Activated CD4-positive, alpha-beta T cell treated with anti-CD3 and anti-CD28 coated beads, Interleukin-2, amount 10 ng/mL, durations not matched to agents 7 days and 5 days (primary cell): ENCODE measurements around the gene ZNF407. TPM values are rescaled to one million over a fixed set of nuclear protein-coding genes. Genes with fewer than 3 reads are reported as not detected.

Experiments used
- CTCF ChIA-PET: fragments of 350-600 bp; sonication (Branson Sonifier 250); formaldehyde crosslinking; loops from one replicate; lab custom pipeline; 2021; ENCODE audit warnings: antibody characterized with exemption; lab: Charles Lee
- POLR2A ChIA-PET: fragments of 350-600 bp; sonication (Branson Sonifier 250); formaldehyde crosslinking; loops from one replicate; lab custom pipeline; 2021; ENCODE audit warnings: antibody characterized with exemption; lab: Charles Lee
- DNase-seq: peaks from one replicate; pipeline ENCODE4 v3.0.0-alpha.2; 2020
- H3K27ac Mint-ChIP-seq: one replicate; pipeline ENCODE4 v1.8.0; 2021; ENCODE audit warnings: mild to moderate bottlenecking, moderate library complexity, mixed read lengths
- H3K27me3 Mint-ChIP-seq: one replicate; pipeline ENCODE4 v1.8.0; 2021; ENCODE audit warnings: mixed read lengths
- H3K36me3 Mint-ChIP-seq: one replicate; pipeline ENCODE4 v1.8.0; 2021; ENCODE audit warnings: low read depth, mixed read lengths
- H3K4me1 Mint-ChIP-seq: one replicate; pipeline ENCODE4 v1.8.0; 2021; ENCODE audit warnings: mixed read lengths
- H3K4me3 Mint-ChIP-seq: one replicate; pipeline ENCODE4 v1.8.0; 2021; ENCODE audit warnings: mild to moderate bottlenecking, moderate library complexity, mixed read lengths
- H3K9me3 Mint-ChIP-seq: one replicate; pipeline ENCODE4 v1.8.0; 2021; ENCODE audit warnings: mixed read lengths
- total RNA-seq, 2 experiments: library from RNA; stranded (reverse); gene quantifications; one replicate each; pipeline ENCODE4 v1.2.3, GENCODE V29; 2021

Gene ZNF407
- total RNA-seq, 2 experiments from 2014 or later = 19.3 TPM

GRCh38 chr18:74916773-74917393, 319.2 kb downstream of the ZNF407 start:
- peaks cover 10% of the 10 kb centered on the region for H3K36me3 Mint-ChIP-seq
- CTCF ChIA-PET = no interaction called here
- no peak overlapping the region for H3K27ac Mint-ChIP-seq
- H3K4me3 Mint-ChIP-seq = no peak overlapping the region
- H3K27me3 Mint-ChIP-seq = no peaks in the 10 kb centered on the region
- POLR2A ChIA-PET = no interaction called here
- peaks cover 1% of the 10 kb centered on the region for H3K4me1 Mint-ChIP-seq
- H3K9me3 Mint-ChIP-seq = no peaks in the 10 kb centered on the region
- peak; percentile 22 for DNase-seq

- CTCF ChIA-PET = no interaction called here
- H3K27ac Mint-ChIP-seq = no peak overlapping the region
These were observed 320.7 kb downstream of the ZNF407 start for GRCh38 chr18:74918276-74918790.

DNA sequence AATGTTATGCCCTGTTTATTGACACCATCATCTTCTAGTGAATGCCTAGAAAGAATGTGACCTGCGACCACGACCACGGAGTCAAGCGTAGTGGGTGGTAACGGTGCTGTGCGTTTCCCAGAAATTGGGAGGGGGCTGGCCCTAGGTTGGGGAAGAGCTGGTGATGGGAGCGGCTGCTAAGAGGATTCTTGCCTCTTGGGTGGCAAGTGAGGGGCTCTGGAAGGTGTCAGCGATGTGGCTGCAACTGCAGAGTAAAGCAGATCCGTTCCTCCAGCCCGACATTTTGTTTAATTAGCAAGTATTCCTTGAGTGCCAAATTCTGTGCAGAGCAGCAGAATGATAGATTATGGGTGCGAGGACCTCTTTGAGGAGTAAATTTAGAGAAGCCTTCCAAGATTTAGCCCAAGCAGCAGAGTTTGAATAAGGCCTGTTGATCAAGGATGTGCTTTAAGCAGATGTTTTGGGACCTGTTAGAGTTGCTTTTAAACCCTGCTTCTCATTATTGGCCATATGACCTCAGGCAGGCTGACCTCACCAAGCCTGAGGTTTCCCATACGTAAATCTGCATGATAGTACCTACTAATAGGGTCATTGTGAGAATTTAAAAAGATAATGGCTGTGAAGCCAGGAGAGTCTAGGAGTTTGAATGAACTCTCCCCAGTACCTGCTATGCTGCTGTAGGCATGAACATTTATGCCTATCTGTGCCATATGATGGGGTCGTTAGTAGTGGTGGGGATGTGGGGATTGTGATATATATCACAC, 323.6 kb downstream of the ZNF407 start:
- Mint-ChIP-seq H3K27ac (no peak overlapping the region), H3K27me3 (no peaks in the 10 kb centered on the region), H3K4me3 (no peak overlapping the region), H3K36me3 (peaks cover 10% of the 10 kb centered on the region), H3K9me3 (no peaks in the 10 kb centered on the region), H3K4me1 (peaks cover 1% of the 10 kb centered on the region)
- CTCF ChIA-PET = no interaction called here
- POLR2A ChIA-PET = no interaction called here
- no peak for DNase-seq

More at GRCh38 chr18:74918276-74918790, 320.7 kb downstream of the ZNF407 start:
- no peaks in the 10 kb centered on the region for H3K27me3 Mint-ChIP-seq
- no peak for DNase-seq
- H3K9me3 Mint-ChIP-seq = no peaks in the 10 kb centered on the region
- H3K36me3 Mint-ChIP-seq = peaks cover 10% of the 10 kb centered on the region
- POLR2A ChIA-PET = no interaction called here
- H3K4me1 Mint-ChIP-seq = peaks cover 1% of the 10 kb centered on the region
- no peak overlapping the region for H3K4me3 Mint-ChIP-seq

- CTCF ChIA-PET = interaction anchor here (1.3 kb wide), 1 partner anchor 25 kb away, joined by 3 read pairs; no protein-coding TSS in a partner anchor
- no peak overlapping the region for H3K4me3 Mint-ChIP-seq
- POLR2A ChIA-PET = no interaction called here
- H3K9me3 Mint-ChIP-seq = no peaks in the 10 kb centered on the region
- no peaks in the 10 kb centered on the region for H3K4me1 Mint-ChIP-seq
- H3K27ac Mint-ChIP-seq = no peak overlapping the region
- peaks cover 8% of the 10 kb centered on the region for H3K36me3 Mint-ChIP-seq
- no peaks in the 10 kb centered on the region for H3K27me3 Mint-ChIP-seq
- no peak for DNase-seq
These were observed 328.4 kb downstream of the ZNF407 start for GRCh38 chr18:74926051-74926450.

- H3K9me3 Mint-ChIP-seq = no peaks in the 10 kb centered on the region
- ChIA-PET CTCF (interaction anchor here (1.0 to 1.2 kb wide), 2 partner anchors 11 to 13 kb away, joined by 3 to 4 read pairs; no protein-coding TSS in a partner anchor), POLR2A (no interaction called here)
- no peak overlapping the region for H3K27ac Mint-ChIP-seq
- no peaks in the 10 kb centered on the region for H3K27me3 Mint-ChIP-seq
- H3K4me3 Mint-ChIP-seq = no peak overlapping the region
- H3K4me1 Mint-ChIP-seq = no peaks in the 10 kb centered on the region
- DNase-seq = no peak
- H3K36me3 Mint-ChIP-seq = peaks cover 2% of the 10 kb centered on the region
These were observed 330.7 kb downstream of the ZNF407 start for GRCh38 chr18:74928194-74928968.

GRCh38 chr18:74929110-74929509, 331.4 kb downstream of the ZNF407 start:
- no peak for DNase-seq
- H3K4me1 Mint-ChIP-seq = no peaks in the 10 kb centered on the region
- no peaks in the 10 kb centered on the region for H3K27me3 Mint-ChIP-seq
- no peak overlapping the region for H3K4me3 Mint-ChIP-seq
- no peaks in the 10 kb centered on the region for H3K9me3 Mint-ChIP-seq
- peaks cover 2% of the 10 kb centered on the region for H3K36me3 Mint-ChIP-seq
- POLR2A ChIA-PET = no interaction called here
- CTCF ChIA-PET = interaction anchor here (0.6 to 1.2 kb wide), 3 partner anchors 11 to 27 kb away, joined by 3 to 4 read pairs (median 4); no protein-coding TSS in a partner anchor
- H3K27ac Mint-ChIP-seq = no peak overlapping the region

- H3K4me3 Mint-ChIP-seq = no peak overlapping the region
- no peak for DNase-seq
- H3K36me3 Mint-ChIP-seq = peaks cover 2% of the 10 kb centered on the region
- ChIA-PET POLR2A (no interaction called here), CTCF (no interaction called here)
- H3K27me3 Mint-ChIP-seq = no peaks in the 10 kb centered on the region
- no peaks in the 10 kb centered on the region for H3K9me3 Mint-ChIP-seq
- H3K27ac Mint-ChIP-seq = no peak overlapping the region
- no peaks in the 10 kb centered on the region for H3K4me1 Mint-ChIP-seq
These were observed 332.9 kb downstream of the ZNF407 start for GRCh38 chr18:74930616-74931015.

DNA sequence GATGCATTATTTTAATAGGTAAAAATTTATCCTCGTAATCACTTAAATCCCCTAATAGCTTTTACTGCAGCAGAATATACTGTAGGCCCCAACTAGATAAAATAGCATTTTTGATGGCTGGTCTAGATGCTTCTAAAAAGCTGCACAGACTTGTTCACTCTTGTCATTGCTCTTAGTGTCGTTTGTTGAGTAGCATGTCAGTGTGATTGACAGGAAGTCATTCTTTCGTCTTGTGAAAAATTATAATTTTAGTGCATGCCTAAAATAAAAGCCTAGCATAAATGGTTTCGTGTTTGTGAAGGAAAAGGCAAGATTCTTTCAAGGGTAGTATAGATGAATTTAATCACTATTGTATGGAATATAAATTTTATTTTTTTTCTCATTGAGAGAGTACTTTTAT, 336.3 kb downstream of the ZNF407 start:
- ChIA-PET POLR2A (no interaction called here), CTCF (no interaction called here)
- Mint-ChIP-seq H3K4me1 (no peaks in the 10 kb centered on the region), H3K36me3 (peaks cover 2% of the 10 kb centered on the region), H3K9me3 (no peaks in the 10 kb centered on the region), H3K27me3 (no peaks in the 10 kb centered on the region), H3K4me3 (no peak overlapping the region), H3K27ac (no peak overlapping the region)
- no peak for DNase-seq

DNA sequence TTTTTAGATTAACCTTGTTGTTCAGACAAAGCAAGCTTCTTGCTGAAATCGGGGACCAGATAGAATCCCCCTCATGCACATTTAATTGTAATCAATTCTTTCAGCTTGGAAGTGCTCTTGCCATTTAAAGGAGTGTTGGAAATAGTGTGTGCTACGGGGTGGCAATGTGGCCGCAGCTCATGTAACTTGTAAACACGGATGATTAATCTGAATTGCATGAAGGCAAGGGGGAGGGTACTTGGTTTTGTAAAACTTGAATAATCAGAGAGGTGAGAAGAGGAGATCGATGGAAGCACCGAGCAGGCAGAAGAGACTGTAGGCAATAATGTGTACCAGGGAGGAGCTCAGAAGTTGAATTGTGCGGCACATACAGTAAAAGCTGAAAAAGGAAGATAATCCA, 337.8 kb downstream of the ZNF407 start:
- no peaks in the 10 kb centered on the region for H3K9me3 Mint-ChIP-seq
- H3K4me1 Mint-ChIP-seq = no peaks in the 10 kb centered on the region
- DNase-seq = no peak
- no peaks in the 10 kb centered on the region for H3K27me3 Mint-ChIP-seq
- ChIA-PET CTCF (no interaction called here), POLR2A (no interaction called here)
- H3K27ac Mint-ChIP-seq = no peak overlapping the region
- H3K4me3 Mint-ChIP-seq = no peak overlapping the region
- peaks cover 2% of the 10 kb centered on the region for H3K36me3 Mint-ChIP-seq

- no peak for DNase-seq
- Mint-ChIP-seq H3K27me3 (no peaks in the 10 kb centered on the region), H3K27ac (no peak overlapping the region), H3K4me3 (no peak overlapping the region), H3K36me3 (peaks cover 2% of the 10 kb centered on the region), H3K4me1 (no peaks in the 10 kb centered on the region), H3K9me3 (no peaks in the 10 kb centered on the region)
- ChIA-PET POLR2A (no interaction called here), CTCF (no interaction called here)
These were observed 338.7 kb downstream of the ZNF407 start for GRCh38 chr18:74936343-74936742.

DNA sequence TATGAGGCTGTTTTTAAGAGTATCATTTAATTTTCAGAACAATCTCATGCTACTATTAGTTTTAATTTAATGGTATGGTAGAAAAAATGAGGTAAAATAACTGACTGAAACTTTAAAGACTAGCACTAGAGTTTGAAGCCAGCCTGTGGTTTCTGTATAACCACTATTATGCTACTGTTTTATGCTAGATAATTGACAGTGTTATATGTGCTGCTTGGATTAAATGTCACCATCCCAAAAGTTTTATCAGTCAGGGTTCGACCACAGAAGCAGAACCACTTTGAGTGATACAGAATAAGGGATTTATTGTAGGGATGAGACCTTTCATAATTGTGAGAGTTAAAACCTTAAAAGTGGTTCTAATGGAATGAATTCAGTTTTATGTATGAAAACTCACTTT, 339.6 kb downstream of the ZNF407 start:
- CTCF ChIA-PET = no interaction called here
- peaks cover 7% of the 10 kb centered on the region for H3K4me1 Mint-ChIP-seq

GRCh38 chr18:74940856-74941255, 343.2 kb downstream of the ZNF407 start:
- no peak for DNase-seq
- no peak overlapping the region for H3K27ac Mint-ChIP-seq
- peaks cover 19% of the 10 kb centered on the region for H3K4me1 Mint-ChIP-seq
- H3K36me3 Mint-ChIP-seq = no peaks in the 10 kb centered on the region
- no peaks in the 10 kb centered on the region for H3K27me3 Mint-ChIP-seq
- H3K4me3 Mint-ChIP-seq = no peak overlapping the region
- POLR2A ChIA-PET = no interaction called here
- no peaks in the 10 kb centered on the region for H3K9me3 Mint-ChIP-seq
- CTCF ChIA-PET = interaction anchor here (0.9 to 1.7 kb wide), 2 partner anchors 12 to 16 kb away, joined by 3 to 4 read pairs; no protein-coding TSS in a partner anchor

More for the DNA sequence above, 339.6 kb downstream of the ZNF407 start:
- Mint-ChIP-seq H3K36me3 (peaks cover 2% of the 10 kb centered on the region), H3K27me3 (no peaks in the 10 kb centered on the region), H3K4me3 (no peak overlapping the region), H3K9me3 (no peaks in the 10 kb centered on the region), H3K27ac (no peak overlapping the region)
- POLR2A ChIA-PET = no interaction called here
- no peak for DNase-seq
